B cell (primary cell): ENCODE measurements around the gene SPX. TPM values are rescaled to one million over a fixed set of nuclear protein-coding genes. Genes with fewer than 3 reads are reported as not detected.

Experiments
- ATAC-seq: fragments of 200-7000 bp; cut with Tn5 transposase; one replicate; pipeline ENCODE4 v1.10.0; 2021; ENCODE audit warnings: low read depth, mild to moderate bottlenecking, moderate number of reproducible peaks, moderate library complexity
- CTCF ChIA-PET: fragments of 350-600 bp; sonication (Branson Sonifier 250); formaldehyde crosslinking; loops from one replicate; lab custom pipeline; 2021; ENCODE audit warnings: antibody characterized with exemption, inconsistent platforms; lab: Charles Lee
- POLR2A ChIA-PET: fragments of 350-600 bp; sonication (Branson Sonifier 250); formaldehyde crosslinking; loops from one replicate; lab custom pipeline; 2021; ENCODE audit warnings: antibody characterized with exemption; lab: Charles Lee
- DNase-seq: peaks from one replicate; pipeline ENCODE4 v3.0.0; 2013
- H2AFZ ChIP-seq: 2 replicates; pipeline ENCODE4 v1.6.1; 2012; ENCODE audit warnings: mild to moderate bottlenecking, low read depth, low read length; ENCODE audit not compliant: insufficient read depth, poor library complexity, severe bottlenecking
- H3K27ac ChIP-seq, 2 donors: 1 replicate in 1 of 2; 2 replicates in 1 of 2; pipeline ENCODE4 v1.5.1; 2012 to 2013; ENCODE audit warnings: low read length in 2 of 2, mild to moderate bottlenecking in 2 of 2, moderate library complexity in 1 of 2
- H3K27me3 ChIP-seq, 4 experiments: fragments of 200-600 bp in 1 of 4; sonication (generic) in 1 of 4; replicated peaks in 1 of 4; 1 replicate in 2 of 4; 2 replicates in 2 of 4; pipeline versions ENCODE4 v1.6.1 to v1.7.0; 2013 to 2016; ENCODE audit warnings: low read length in 3 of 4, mild to moderate bottlenecking in 2 of 4, mixed read lengths in 1 of 4, moderate library complexity in 1 of 4; ENCODE audit not compliant: insufficient read depth in 4 of 4, control insufficient read depth in 3 of 4; ENCODE audit errors: control extremely low read depth in 1 of 4
- H3K36me3 ChIP-seq, 2 experiments: replicated peaks in 1 of 2; 1 replicate in 1 of 2; 2 replicates in 1 of 2; pipeline versions ENCODE4 v1.6.1 to v1.7.1; 2013; ENCODE audit warnings: low read length in 1 of 2; ENCODE audit not compliant: insufficient read depth in 2 of 2, control insufficient read depth in 1 of 2; ENCODE audit errors: control extremely low read depth in 1 of 2, extremely low read depth in 1 of 2
- H3K4me1 ChIP-seq, 2 donors: fragments of 200-600 bp in 1 of 2; sonication (generic) in 1 of 2; 1 replicate in 1 of 2; 2 replicates in 1 of 2; pipeline versions ENCODE4 v1.5.1 to v1.6.1; 2013 to 2017; ENCODE audit warnings: low read length in 2 of 2; ENCODE audit not compliant: control insufficient read depth in 2 of 2, insufficient read depth in 2 of 2
- H3K4me2 ChIP-seq: replicated peaks from 2 replicates; pipeline ENCODE3; 2012; ENCODE audit warnings: mild to moderate bottlenecking, low read depth, low read length; ENCODE audit not compliant: poor library complexity, severe bottlenecking
- H3K4me3 ChIP-seq, 5 experiments: fragments of 200-600 bp in 1 of 5; sonication (generic) in 1 of 5; 1 replicate in 3 of 5; 2 replicates in 2 of 5; pipeline versions ENCODE4 v1.5.1 to v1.7.0; 2011 to 2016; ENCODE audit warnings: low read length in 4 of 5, mild to moderate bottlenecking in 4 of 5, low read depth in 2 of 5, control low read depth in 1 of 5, moderate library complexity in 1 of 5; ENCODE audit not compliant: insufficient read depth in 1 of 5; ENCODE audit errors: control extremely low read depth in 1 of 5, extremely low read depth in 1 of 5
- H3K79me2 ChIP-seq: fragments of 200-600 bp; sonication (generic); one replicate; pipeline ENCODE4 v1.6.0; 2016; ENCODE audit warnings: low read length; ENCODE audit not compliant: control insufficient read depth, insufficient read depth
- H3K9ac ChIP-seq: fragments of 200-600 bp; sonication (generic); 2 replicates; pipeline ENCODE4 v1.6.1; 2017; ENCODE audit warnings: mild to moderate bottlenecking, low read length, moderate library complexity
- H3K9me3 ChIP-seq, 3 donors: one replicate each; pipeline versions ENCODE4 v1.6.1 to v1.7.1; 2013; ENCODE audit warnings: low read length in 2 of 3; ENCODE audit not compliant: control insufficient read depth in 2 of 3, insufficient read depth in 1 of 3; ENCODE audit errors: control extremely low read depth in 1 of 3
- H4K20me1 ChIP-seq: 2 replicates; pipeline ENCODE4 v1.6.0; 2012; ENCODE audit warnings: mild to moderate bottlenecking, low read length; ENCODE audit not compliant: insufficient read depth, control insufficient read depth, poor library complexity, severe bottlenecking
- H3K27ac Mint-ChIP-seq: one replicate; pipeline ENCODE4 v1.8.0; 2021; ENCODE audit warnings: mixed read lengths
- H3K27me3 Mint-ChIP-seq: one replicate; pipeline ENCODE4 v1.8.0; 2021; ENCODE audit warnings: mixed read lengths
- H3K4me1 Mint-ChIP-seq: one replicate; pipeline ENCODE4 v1.8.0; 2021; ENCODE audit warnings: mixed read lengths
- H3K4me3 Mint-ChIP-seq: one replicate; pipeline ENCODE4 v1.8.0; 2021; ENCODE audit warnings: mixed read lengths
- H3K9me3 Mint-ChIP-seq: one replicate; pipeline ENCODE4 v1.8.0; 2022; ENCODE audit warnings: mixed read lengths; ENCODE audit not compliant: insufficient read depth
- CTCF ChIP-seq: fragments of 200-600 bp; IDR thresholded peaks from one replicate; pipeline ENCODE4 v1.8.0; 2022; ENCODE audit warnings: antibody characterized with exemption, mild to moderate bottlenecking
- EZH2 ChIP-seq: IDR thresholded peaks from 2 replicates; pipeline ENCODE4 v1.6.1; 2012; ENCODE audit warnings: borderline replicate concordance, low read depth, mild to moderate bottlenecking, moderate library complexity, low read length; ENCODE audit not compliant: insufficient read depth, poor library complexity, severe bottlenecking
- WGBS: methylation state at CpG from one replicate; pipeline ENCODE4 v1.1.5; 2013; ENCODE audit warnings: missing lambda C conversion rate; ENCODE audit not compliant: insufficient coverage; 5-methylcytosine and 5-hydroxymethylcytosine counted together
- intact Hi-C: fragments of 100-400 bp; cut with micrococcal nuclease; formaldehyde crosslinking; loops from one replicate; pipeline ENCODE4 v1.10.0; 2022
- polyA plus RNA-seq: library from polyadenylated mRNA; depleted of rRNA; stranded (reverse); fragments of >200 nt; gene quantifications from 2 replicates; pipeline ENCODE4 v1.2.3, GENCODE V29; 2012
- total RNA-seq, 2 donors: library from RNA; stranded (reverse); fragments of 120-200 nt in 1 of 2; gene quantifications; 1 replicate in 1 of 2; 2 replicates in 1 of 2; pipeline versions ENCODE4 v1.2.3 to v1.2.4, GENCODE V29; 2013 to 2022

SPX gene
- total and polyA plus RNA-seq, 2 donors (not counting 1 experiment from before 2014, with no cell fraction given): 0.04 to 0.39 TPM

- CTCF ChIA-PET: no interaction called here
- 100% methylated on average over 1 of the region's 4 CpGs for WGBS
Measured at GRCh38 chr12:21573733-21574358, 47.8 kb downstream of the SPX start.

More at GRCh38 chr12:21573733-21574358, 47.8 kb downstream of the SPX start:
- H3K4me1 ChIP-seq: no peaks in the 10 kb centered on the region
- H3K27ac ChIP-seq: no peak overlapping the region
- Mint-ChIP-seq H3K9me3 (no peaks in the 10 kb centered on the region), H3K27me3 (peaks cover 20% of the 10 kb centered on the region), H3K4me1 (peaks cover 2% of the 10 kb centered on the region), H3K27ac (no peak overlapping the region), H3K4me3 (no peak overlapping the region)
- H3K27me3 ChIP-seq: peaks cover 0 to 2% (median 0%) of the 10 kb centered on the region in 4 experiments
- no peaks in the 10 kb centered on the region for H3K36me3 ChIP-seq
- no peak overlapping the region for H3K9ac ChIP-seq
- no peak overlapping the region for H2AFZ ChIP-seq
- H3K4me2 ChIP-seq: no peak overlapping the region
- H3K4me3 ChIP-seq: no peak overlapping the region
- intact Hi-C loops: no loop called here
- no peaks in the 10 kb centered on the region for H4K20me1 ChIP-seq
- no peak for TF ChIP-seq CTCF
- TF ChIP-seq EZH2: no peak
- DNase-seq (no peak), ATAC-seq (no peak)
- POLR2A ChIA-PET: no interaction called here
- H3K9me3 ChIP-seq: no peaks in the 10 kb centered on the region
- no peaks in the 10 kb centered on the region for H3K79me2 ChIP-seq
